Heart left ventricle (tissue), 13 donors: ENCODE data around the gene RGSL1.

ENCODE experiments used
- CTCF ChIP-seq, 12 donors: fragments of 200-600 bp; sonication (generic) in 4 of 12; IDR thresholded peaks; one replicate each; pipeline versions ENCODE4 v1.5.0 to v1.8.0; 2018 to 2022; ENCODE audit warnings: antibody characterized with exemption in 12 of 12, mild to moderate bottlenecking in 5 of 12
- POLR2A ChIP-seq, 2 donors: fragments of 450-650 bp; IDR thresholded peaks; one replicate each; pipeline ENCODE4 v1.6.1; 2017; ENCODE audit warnings: antibody characterized with exemption in 2 of 2, mild to moderate bottlenecking in 2 of 2, moderate library complexity in 2 of 2
- donor health status: ischemic (EF 13 %, LVEDD 7.1; RV severe dilation, severe dysfunction).
- donor health status: DM: no; HTN: yes; CAD: no.
- donor health status: DM: no; HTN: no; CAD: no.
- donor health status: ischemic (EF 25% LVEDD 6.9; RV normal size, moderate dysfunction).
- donor health status: ischemic (EF 25% LVEDD 5.7; RV mildly dilated, moderate dysfunction).
- donor health status: ischemic (EF 35%, LVEDD 5.7; RV mildly dilated, moderate dysfunction).
- donor health status: nonischemic (EF 11% LVEDD 7.7; RV severe dilation, severe dysfunction).
- donor health status: DM: yes; HTN: yes; CAD: no.
- donor health status: PGD.
- donor health status: ischemic (EF 29% LVEDD 5.4; RV normal size, mild dysfunction).
- donor health status: nonischemic (EF 23%, LVEDD 6.1; RV moderate dilation, normal function).

- no peak for TF ChIP-seq CTCF (IDR thresholded peaks at IDR 0.05)
- TF ChIP-seq POLR2A (IDR thresholded peaks at IDR 0.05) = no peak
These were observed at the start of gene RGSL1 for GRCh38 chr1:182450087-182450486.
